ENCODE data around the gene XKRX.

Gene XKRX

GRCh38 chrX:100926453-100926852 lies 2.3 kb downstream of the XKRX start:
- H3K4me3 ChIP-seq (ENCODE audit: low read depth, low read length): no peak overlapping the region
- TF ChIP-seq POLR2A (IDR thresholded peaks at IDR 0.05; ENCODE audit: extremely low read depth, insufficient read length): no peak
- TF ChIP-seq, protein P1, sequence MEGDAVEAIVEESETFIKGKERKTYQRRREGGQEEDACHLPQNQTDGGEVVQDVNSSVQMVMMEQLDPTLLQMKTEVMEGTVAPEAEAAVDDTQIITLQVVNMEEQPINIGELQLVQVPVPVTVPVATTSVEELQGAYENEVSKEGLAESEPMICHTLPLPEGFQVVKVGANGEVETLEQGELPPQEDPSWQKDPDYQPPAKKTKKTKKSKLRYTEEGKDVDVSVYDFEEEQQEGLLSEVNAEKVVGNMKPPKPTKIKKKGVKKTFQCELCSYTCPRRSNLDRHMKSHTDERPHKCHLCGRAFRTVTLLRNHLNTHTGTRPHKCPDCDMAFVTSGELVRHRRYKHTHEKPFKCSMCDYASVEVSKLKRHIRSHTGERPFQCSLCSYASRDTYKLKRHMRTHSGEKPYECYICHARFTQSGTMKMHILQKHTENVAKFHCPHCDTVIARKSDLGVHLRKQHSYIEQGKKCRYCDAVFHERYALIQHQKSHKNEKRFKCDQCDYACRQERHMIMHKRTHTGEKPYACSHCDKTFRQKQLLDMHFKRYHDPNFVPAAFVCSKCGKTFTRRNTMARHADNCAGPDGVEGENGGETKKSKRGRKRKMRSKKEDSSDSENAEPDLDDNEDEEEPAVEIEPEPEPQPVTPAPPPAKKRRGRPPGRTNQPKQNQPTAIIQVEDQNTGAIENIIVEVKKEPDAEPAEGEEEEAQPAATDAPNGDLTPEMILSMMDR (IDR thresholded peaks at IDR 0.05; ENCODE audit: low read depth, low read length): no peak
- TF ChIP-seq, protein P2, sequence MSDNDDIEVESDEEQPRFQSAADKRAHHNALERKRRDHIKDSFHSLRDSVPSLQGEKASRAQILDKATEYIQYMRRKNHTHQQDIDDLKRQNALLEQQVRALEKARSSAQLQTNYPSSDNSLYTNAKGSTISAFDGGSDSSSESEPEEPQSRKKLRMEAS (IDR thresholded peaks at IDR 0.05; ENCODE audit: low read depth, low read length): no peak
- no peak for TF ChIP-seq MYC (IDR thresholded peaks at IDR 0.05; ENCODE audit: low read depth, low read length)
- no peak for DNase-seq (ENCODE audit: low read depth)

DNA sequence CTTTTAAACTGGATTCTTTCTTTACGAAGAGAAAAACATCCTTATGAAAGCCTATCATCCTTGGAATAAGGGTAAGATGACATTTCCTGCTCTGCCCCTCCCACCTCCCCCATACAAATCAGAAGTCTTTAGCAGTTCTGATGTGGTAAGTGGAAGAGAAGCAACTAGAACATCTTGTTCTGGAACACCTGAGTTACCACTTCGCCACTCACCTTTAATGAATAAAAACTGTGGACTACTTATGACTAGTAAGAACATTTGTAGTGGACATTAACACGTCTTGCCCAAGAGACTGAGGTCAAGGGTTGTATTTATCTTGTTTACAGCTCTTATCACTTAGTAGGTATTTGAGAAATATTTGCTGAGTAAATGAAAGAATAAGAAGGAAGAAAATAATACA lies 4.3 kb downstream of the XKRX start:
- TF ChIP-seq, protein P2 (IDR thresholded peaks at IDR 0.05; ENCODE audit: low read depth, low read length): no peak
- TF ChIP-seq, protein P1 (IDR thresholded peaks at IDR 0.05; ENCODE audit: low read depth, low read length): no peak
- no peak for TF ChIP-seq POLR2A (IDR thresholded peaks at IDR 0.05; ENCODE audit: extremely low read depth, insufficient read length)
- no peak overlapping the region for H3K4me3 ChIP-seq (ENCODE audit: low read depth, low read length)
- DNase-seq (ENCODE audit: low read depth): no peak

DNA sequence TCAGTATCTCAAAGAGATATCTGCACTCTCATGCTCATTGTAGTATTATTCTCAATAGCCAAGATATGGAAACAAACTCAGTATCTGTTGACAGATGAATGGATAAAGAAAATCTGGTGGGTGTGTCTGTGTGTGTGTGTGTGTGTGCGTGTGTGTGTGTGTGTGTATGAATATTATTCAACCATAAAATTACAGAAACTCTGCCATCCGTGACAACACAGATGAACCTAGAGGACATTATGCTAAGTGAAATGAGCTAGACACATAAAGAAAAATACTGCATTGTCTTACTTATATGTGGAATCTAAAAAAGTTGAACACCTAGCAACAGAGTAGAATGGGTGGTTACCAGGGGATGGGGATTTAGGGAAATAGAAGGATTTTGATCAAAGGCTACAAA lies 13.2 kb downstream of the XKRX start:
- no peak for DNase-seq (ENCODE audit: low read depth)
- TF ChIP-seq, protein P2 (IDR thresholded peaks at IDR 0.05; ENCODE audit: low read depth, low read length): no peak
- TF ChIP-seq MYC (IDR thresholded peaks at IDR 0.05; ENCODE audit: low read depth, low read length) (no peak), POLR2A (IDR thresholded peaks at IDR 0.05; ENCODE audit: extremely low read depth, insufficient read length) (no peak)
- TF ChIP-seq, protein P1 (IDR thresholded peaks at IDR 0.05; ENCODE audit: low read depth, low read length): no peak
- no peak overlapping the region for H3K4me3 ChIP-seq (ENCODE audit: low read depth, low read length)

DNA sequence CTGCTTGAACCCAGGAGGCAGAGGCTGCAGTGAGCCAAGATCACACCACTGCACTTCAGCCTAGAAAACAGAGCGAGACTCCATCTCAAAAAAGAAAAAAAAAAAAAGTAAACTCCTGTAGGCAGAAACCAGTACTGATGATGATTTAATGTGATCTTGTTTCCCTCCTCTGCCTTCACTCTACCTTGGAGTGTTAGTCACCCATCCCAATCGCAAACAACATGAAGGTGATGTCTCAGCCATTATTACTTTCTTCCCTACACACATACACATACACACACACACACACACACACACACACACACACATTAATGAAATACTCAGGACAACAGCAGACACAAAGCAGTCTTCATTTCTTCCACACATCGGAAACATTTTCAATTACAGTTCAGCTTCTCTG lies 15.6 kb downstream of the XKRX start:
- DNase-seq (ENCODE audit: low read depth): no peak
- H3K4me3 ChIP-seq (ENCODE audit: low read depth, low read length): no peak overlapping the region
- TF ChIP-seq, protein P1 (IDR thresholded peaks at IDR 0.05; ENCODE audit: low read depth, low read length): no peak
- no peak for TF ChIP-seq MYC (IDR thresholded peaks at IDR 0.05; ENCODE audit: low read depth, low read length)
- TF ChIP-seq, protein P2 (IDR thresholded peaks at IDR 0.05; ENCODE audit: low read depth, low read length): no peak
- TF ChIP-seq POLR2A (IDR thresholded peaks at IDR 0.05; ENCODE audit: extremely low read depth, insufficient read length): no peak

DNA sequence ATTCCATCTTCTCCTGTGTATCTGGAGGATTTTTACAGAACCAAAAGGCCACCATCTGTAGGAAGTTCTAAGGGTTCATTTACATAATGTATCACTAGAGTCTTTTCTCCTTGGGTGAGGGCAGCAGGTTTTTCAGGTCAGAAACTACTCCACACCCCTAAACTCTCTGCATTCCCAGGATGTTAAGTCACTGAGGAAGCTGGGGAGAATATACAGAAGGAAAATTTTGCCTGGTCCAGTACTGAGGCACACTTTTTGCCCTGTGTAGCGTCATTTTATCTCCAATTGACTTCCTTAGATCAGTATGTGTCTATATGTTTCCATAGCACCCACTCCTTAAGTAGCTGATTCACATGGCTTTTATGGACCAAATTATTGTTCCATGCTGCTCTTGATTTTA lies 17.0 kb downstream of the XKRX start:
- H3K4me3 ChIP-seq (ENCODE audit: low read depth, low read length): no peak overlapping the region
- DNase-seq (ENCODE audit: low read depth): no peak
- no peak for TF ChIP-seq MYC (IDR thresholded peaks at IDR 0.05; ENCODE audit: low read depth, low read length)

- H3K4me3 ChIP-seq (ENCODE audit: low read depth, low read length): no peak overlapping the region
- TF ChIP-seq MYC (IDR thresholded peaks at IDR 0.05; ENCODE audit: low read depth, low read length): no peak
- TF ChIP-seq, protein P2 (IDR thresholded peaks at IDR 0.05; ENCODE audit: low read depth, low read length): no peak
- TF ChIP-seq, protein P1 (IDR thresholded peaks at IDR 0.05; ENCODE audit: low read depth, low read length): no peak
- TF ChIP-seq POLR2A (IDR thresholded peaks at IDR 0.05; ENCODE audit: extremely low read depth, insufficient read length): no peak
- DNase-seq (ENCODE audit: low read depth): no peak
Observed at GRCh38 chrX:100905620-100906019, 23.1 kb downstream of the XKRX start.

Measured in NB4 (cell line).